ENCODE data around the gene SLC5A2.

The SLC5A2 gene

DNA sequence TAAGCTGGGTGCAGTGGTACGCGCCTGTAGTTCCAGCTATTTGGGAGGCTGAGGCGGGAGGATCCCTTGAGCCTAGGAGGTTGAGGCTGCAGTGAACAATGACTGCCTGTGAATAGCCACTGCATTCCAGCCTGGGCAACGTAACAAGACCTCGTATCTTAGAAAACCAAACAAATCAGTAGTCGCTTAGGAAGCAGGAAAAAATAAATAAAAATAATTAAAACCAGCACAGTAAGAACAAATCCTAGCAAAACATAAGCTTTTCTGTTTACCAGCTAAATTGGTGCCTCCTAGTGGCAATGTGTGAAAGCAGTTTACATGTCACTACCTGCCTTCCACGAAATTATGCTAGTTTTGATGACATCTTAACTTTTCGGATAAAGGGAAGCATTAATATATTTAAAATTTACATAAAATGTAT lies 22.3 kb upstream of the SLC5A2 start:
- no peak for DNase-seq

DNA sequence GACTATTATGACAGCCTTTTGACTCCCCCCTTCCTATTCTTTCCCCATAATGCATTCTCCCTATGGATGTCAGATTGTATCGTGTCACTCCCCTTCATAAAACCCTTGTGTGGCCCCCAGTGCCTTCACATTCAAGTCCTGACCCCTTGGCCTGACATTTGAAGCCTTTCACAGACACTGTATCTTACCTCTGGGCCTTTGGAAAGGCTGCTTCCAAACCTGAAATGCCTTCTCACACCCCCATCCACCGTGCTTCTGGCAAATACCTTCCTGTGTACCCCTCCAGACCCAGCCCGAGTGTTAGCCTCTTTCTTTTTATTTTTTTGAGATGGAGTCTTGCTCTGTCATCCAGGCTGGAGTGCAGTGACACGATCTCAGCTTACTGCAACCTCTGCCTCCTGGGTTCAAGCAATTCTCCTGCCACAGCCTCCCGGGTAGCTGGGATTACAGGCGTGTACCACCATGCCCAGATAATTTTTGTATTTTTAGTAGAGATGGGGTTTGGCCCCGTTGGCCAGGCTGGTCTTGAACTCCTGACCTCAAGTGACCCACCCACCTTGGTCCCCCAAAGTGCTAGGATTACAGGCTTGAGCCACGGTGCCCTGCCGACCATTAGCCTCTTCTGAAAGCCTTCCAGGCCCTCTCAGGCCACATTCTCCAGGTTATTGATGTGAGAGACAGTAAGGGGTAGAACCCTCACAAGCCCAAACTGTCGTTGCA lies 21.6 kb upstream of the SLC5A2 start:
- no peak for DNase-seq

DNA sequence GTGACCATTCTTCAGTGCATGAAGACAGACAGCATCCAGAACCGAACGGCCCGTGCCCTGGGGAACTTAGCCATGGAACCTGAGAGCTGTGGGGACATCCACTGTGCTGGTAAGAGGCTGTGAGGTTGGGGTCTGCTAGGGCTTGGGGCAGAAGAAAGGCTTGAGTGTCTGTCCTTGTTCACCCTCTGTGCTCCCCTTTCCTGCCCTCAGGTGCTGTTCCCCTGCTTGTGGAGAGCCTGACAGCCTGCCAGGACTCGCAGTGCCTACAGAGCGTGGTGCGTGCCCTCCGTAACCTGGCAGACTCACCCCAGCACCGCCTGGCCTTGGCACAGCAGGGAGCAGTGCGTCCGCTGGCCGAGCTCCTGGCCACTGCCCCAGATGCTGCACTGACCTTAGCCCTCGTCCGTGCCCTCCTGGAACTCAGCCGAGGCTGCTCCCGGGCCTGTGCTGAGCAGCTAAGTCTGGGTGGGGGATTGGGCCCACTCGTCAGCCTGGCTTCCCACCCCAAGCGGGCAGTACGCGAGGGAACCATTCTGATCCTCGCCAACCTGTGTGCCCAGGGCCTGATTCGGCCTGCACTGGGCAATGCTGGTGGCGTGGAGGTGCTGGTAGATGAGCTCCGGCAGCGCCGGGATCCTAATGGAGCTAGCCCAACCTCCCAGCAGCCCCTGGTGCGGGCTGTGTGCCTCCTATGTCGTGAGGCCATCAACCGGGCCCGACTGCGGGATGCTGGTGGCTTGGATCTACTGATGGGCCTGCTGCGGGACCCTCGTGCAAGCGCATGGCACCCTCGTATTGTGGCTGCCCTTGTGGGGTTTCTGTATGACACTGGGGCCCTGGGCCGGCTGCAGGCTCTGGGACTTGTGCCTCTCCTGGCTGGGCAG lies 20.8 kb upstream of the SLC5A2 start:
- no peak for DNase-seq

DNA sequence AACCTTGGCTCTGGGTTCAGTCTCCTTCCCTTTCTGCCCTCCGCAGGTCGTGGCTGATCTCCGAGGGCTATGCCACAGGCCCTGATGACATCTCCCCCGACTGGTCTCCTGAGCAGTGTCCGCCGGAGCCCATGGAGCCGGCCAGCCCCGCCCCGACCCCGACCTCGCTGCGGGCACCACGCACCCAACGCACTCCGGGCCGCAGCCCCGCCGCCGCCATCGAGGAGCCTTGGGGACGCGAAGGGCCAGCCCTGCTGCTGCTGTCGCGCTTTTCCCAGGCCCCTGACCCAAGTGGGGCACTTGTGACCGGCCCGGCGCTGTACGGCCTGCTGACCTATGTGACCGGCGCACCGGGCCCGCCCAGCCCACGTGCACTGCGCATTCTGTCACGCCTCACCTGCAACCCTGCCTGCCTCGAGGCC lies 18.6 kb upstream of the SLC5A2 start:
- DNase-seq = no peak

- no peak for DNase-seq
Observed at GRCh38 chr16:31464781-31465260, 18.1 kb upstream of the SLC5A2 start.

DNA sequence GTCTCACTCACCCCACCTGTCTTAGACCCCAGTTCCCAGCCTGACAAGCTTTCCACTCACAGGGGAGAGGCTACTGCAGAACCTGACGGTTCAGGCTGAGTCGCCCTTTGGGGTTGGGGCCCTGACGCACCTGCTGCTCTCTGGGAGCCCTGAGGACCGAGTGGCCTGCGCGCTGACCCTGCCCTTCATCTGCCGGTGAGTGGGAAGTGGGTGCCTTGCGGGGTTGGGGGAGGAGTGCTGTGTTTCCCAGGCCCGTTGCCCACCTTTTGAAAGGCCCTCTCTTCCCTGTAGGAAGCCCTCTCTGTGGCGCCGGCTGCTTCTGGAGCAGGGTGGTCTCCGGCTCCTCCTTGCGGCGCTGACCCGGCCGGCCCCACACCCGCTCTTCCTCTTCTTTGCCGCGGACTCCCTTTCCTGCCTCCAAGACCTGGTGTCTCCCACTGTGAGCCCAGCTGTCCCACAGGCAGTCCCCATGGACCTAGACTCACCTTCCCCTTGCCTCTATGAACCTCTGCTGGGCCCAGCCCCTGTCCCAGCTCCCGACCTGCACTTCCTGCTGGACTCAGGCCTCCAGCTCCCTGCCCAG lies 17.0 kb upstream of the SLC5A2 start:
- no peak for DNase-seq

- no peak for DNase-seq
Observed at GRCh38 chr16:31466381-31466841, 16.5 kb upstream of the SLC5A2 start.

- no peak for DNase-seq
Observed at GRCh38 chr16:31467151-31467773, 15.7 kb upstream of the SLC5A2 start.

DNA sequence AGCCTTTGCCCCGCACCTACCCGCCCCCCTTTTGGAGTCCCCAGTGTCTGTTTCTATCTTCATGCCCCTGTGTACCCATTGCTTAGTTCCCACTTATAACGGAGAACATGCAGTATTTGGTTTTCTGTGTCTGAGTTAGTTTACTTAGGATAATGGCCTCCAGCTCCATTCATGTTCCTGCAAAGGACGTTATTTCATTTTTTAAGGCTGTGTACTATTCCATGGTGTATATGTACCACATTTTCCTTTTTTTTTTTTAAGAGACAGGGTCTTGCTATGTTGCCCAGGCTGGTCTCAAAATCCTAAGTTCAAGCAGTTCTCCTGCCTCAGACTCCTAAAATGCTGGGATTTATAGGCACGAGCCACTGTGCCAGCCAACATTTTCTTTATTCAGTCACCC lies 15.1 kb upstream of the SLC5A2 start:
- no peak for DNase-seq

DNA sequence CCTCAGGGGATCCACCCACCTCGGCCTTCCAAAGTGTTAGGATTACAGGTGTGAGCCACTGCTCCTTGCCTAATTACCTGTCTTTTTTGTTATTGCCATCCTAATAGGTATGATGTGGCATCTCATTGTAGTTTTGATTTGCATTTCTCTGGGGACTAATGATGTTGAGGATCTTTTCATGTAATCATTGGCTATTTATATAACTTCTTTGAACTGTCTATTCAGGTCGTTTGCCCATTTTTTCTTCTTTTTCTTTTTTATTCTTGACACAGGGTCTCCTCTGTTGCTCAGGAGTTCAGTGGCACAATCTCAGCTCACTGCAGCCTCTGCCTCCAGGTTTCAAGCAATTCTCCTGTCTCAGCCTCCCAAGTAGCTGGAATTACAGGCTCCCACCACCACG lies 12.3 kb upstream of the SLC5A2 start:
- no peak for DNase-seq

- DNase-seq = no peak
Observed at GRCh38 chr16:31471241-31471874, 11.6 kb upstream of the SLC5A2 start.

DNA sequence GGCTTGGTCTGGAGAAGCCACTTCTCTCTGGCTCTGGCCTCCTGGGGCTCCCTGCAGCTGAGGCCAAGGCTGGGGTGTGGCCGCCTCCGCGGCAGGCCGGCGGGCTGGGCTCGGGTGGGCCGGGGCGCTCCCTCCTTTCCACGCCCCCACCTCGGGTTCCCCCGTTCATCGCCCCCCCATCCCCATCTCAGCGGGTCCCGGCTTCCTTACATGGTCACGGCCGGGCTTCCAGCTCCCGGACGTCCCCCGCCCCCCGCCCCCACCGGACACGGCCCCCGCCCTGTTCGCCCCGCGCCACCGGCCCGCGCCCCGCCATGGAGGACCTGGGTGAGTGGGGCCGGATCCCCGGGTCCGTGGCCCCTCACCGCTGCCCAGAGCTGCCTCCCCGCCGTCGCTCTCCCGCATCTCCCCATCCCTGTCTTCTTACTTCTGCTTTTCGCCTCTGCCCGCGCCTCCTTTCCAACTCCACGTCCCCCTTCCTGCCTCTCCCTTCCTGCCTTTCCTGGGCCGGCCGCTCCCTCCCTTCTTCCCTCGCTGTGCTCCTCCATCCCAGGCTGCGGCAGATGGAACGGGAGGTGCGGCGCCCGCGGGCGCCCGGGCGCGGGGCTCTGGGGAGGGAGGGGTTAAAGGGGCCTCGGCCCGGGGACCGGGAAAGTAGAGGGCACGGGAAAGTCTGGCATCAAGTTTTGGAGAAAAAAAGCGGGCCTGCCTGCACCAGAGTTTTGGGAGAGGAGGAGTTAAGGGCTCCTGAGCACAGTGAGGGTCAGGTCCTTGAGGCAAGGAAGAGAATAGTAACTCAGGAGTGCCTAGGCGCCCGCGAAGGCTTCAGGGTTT lies 10.8 kb upstream of the SLC5A2 start, which contains the start of gene TGFB1I1:
Gene TGFB1I1 (plus strand): TSS at position 278 of the 834 bp plus-strand sequence. CDS start 37 bp downstream, at position 315.
- DNase-seq = no peak

GRCh38 chr16:31472709-31473203 lies 10.2 kb upstream of the SLC5A2 start:
- DNase-seq = no peak

DNA sequence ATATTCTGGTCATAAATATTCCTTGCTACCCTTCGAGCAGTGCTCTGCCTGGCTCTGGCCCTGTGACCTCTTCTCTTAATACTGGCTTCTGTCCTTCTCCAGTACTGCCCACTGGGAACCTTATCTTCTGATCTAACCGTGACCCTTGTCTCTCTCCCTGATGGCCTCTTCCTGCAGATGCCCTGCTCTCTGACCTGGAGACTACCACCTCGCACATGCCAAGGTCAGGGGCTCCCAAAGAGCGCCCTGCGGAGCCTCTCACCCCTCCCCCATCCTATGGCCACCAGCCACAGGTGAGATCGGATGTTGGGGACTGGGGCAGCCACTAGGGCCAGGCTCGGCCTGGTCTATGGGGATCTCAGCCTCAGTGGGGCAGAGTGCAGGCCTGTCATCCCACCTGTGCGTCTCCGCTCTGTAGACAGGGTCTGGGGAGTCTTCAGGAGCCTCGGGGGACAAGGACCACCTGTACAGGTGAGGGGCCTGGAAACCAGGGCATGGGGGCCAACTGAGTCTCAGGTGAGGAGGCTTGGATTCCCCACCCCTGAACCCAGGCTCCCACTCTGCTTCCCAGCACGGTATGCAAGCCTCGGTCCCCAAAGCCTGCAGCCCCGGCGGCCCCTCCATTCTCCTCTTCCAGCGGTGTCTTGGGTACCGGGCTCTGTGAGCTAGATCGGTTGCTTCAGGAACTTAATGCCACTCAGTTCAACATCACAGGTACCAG lies 9.5 kb upstream of the SLC5A2 start:
- DNase-seq = no peak

GRCh38 chr16:31474173-31474714 lies 8.7 kb upstream of the SLC5A2 start:
- no peak for DNase-seq

GRCh38 chr16:31474773-31475738 lies 7.9 kb upstream of the SLC5A2 start:
- DNase-seq = no peak

DNA sequence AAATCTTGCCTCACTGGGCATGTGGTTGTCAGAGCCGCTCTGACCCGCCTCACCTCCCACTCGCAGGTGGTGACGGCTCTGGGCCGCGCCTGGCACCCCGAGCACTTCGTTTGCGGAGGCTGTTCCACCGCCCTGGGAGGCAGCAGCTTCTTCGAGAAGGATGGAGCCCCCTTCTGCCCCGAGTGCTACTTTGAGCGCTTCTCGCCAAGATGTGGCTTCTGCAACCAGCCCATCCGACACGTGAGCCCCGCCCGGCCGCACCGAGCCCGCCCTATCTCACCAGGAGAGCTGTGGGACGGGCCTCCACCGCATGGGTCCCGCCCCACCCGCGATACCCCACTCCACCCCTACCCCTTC lies 7.0 kb upstream of the SLC5A2 start:
- no peak for DNase-seq

DNA sequence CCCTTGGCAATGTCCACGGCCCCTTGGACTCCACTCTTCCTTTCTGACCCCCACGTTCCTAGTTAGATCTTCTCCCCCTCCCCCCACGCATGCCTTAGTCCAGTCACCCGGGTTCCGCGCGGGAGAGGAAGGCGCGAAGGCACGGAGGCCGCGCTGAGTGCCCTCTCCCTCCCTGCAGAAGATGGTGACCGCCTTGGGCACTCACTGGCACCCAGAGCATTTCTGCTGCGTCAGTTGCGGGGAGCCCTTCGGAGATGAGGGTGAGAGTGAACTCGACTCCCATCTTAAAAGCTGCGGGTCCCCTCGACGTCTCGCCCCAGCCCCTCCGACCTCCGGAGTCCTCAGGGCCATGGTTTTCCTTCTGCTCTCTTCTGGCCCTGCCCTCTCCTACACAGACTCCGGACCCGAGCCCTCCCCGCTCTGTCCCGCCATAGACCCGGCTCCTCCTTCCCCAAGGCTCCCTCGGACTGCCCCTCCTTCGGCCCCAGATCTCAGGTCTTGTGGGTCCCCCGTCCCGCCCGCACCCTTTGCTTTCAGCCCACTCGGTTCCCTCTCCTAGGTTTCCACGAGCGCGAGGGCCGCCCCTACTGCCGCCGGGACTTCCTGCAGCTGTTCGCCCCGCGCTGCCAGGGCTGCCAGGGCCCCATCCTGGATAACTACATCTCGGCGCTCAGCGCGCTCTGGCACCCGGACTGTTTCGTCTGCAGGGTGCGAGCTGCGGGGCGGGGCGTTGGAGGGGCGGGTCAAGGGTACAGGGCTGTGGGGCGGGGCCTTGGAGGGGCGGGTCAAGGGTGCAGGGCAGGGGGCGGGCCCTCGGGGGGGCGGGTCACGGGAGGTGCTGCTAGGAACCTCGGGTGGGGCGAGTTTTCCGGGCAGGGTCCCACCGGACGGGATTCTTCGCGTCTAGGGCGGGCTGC lies 6.4 kb upstream of the SLC5A2 start:
- DNase-seq = peak; percentile 79
